Measurements from ENCODE around the gene FXYD3. TPM values are rescaled to one million over a fixed set of nuclear protein-coding genes. Genes with fewer than 3 reads are reported as not detected.

FXYD3 gene
- total and polyA plus RNA-seq, 2 experiments from 2014 or later = 0.81 TPM; not detected in 1

GRCh38 chr19:35079826-35080225, 35.8 kb upstream of the FXYD3 start:
- no peaks in the 10 kb centered on the region for H3K9me2 ChIP-seq (ENCODE audit: insufficient read depth)
- peaks cover 4% of the 10 kb centered on the region for H3K9me3 Mint-ChIP-seq
- H3K27ac Mint-ChIP-seq = no peak overlapping the region
- H3K4me3 ChIP-seq = no peak overlapping the region
- H3K36me3 ChIP-seq (ENCODE audit: insufficient read depth) = no peaks in the 10 kb centered on the region; the same call in 1 of the 2 replicates
- DNase-seq (ENCODE audit: low spot score) (no peak), ATAC-seq (no peak)
- no peaks in the 10 kb centered on the region for H3K27me3 ChIP-seq (ENCODE audit: insufficient read depth)
- no peaks in the 10 kb centered on the region for H3K79me2 ChIP-seq (replicated peaks; ENCODE audit: insufficient read depth)
- no peak overlapping the region for H2AFZ ChIP-seq
- no peaks in the 10 kb centered on the region for H3F3A ChIP-seq (replicated peaks; ENCODE audit: low read depth)
- H3K27me3 Mint-ChIP-seq (ENCODE audit: insufficient read depth, low read depth, poor library complexity) = peaks cover 21% of the 10 kb centered on the region
- peaks cover 3% of the 10 kb centered on the region; the same call in 2 of the 3 replicates for H3K36me3 Mint-ChIP-seq (ENCODE audit: low read depth)
- H3K4me2 ChIP-seq = no peak overlapping the region
- no peak overlapping the region for H3K27ac ChIP-seq (ENCODE audit: low read depth)
- peaks cover 5% of the 10 kb centered on the region; the same call in 2 of the 3 replicates for H3K4me1 Mint-ChIP-seq
- H3K4me1 ChIP-seq (ENCODE audit: insufficient read depth) = no peaks in the 10 kb centered on the region
- H3K4me3 Mint-ChIP-seq = no peak overlapping the region
- TF ChIP-seq CREB1 (CRISPR knock-in tag; IDR thresholded peaks at IDR 0.05; ENCODE audit: low read depth) (no peak), EZH2 (IDR thresholded peaks at IDR 0.05; ENCODE audit: low read depth, unreplicated experiment) (no peak), ZNF462 (CRISPR knock-in tag; IDR thresholded peaks at IDR 0.05) (no peak), STAT1 (IDR thresholded peaks at IDR 0.05; ENCODE audit: unreplicated experiment) (no peak), EZH2phosphoT487 (IDR thresholded peaks at IDR 0.05; ENCODE audit: unreplicated experiment) (no peak), ETS1 (IDR thresholded peaks at IDR 0.05) (no peak), POLR2AphosphoS5 (IDR thresholded peaks at IDR 0.05; ENCODE audit: low read depth) (no peak), CTCF (conservative IDR thresholded peaks at IDR 0.05; ENCODE audit: low read depth in 2 of 2) (no peak), ZNF114 (CRISPR knock-in tag; IDR thresholded peaks at IDR 0.05) (no peak)
- TF ChIP-seq, protein P1, sequence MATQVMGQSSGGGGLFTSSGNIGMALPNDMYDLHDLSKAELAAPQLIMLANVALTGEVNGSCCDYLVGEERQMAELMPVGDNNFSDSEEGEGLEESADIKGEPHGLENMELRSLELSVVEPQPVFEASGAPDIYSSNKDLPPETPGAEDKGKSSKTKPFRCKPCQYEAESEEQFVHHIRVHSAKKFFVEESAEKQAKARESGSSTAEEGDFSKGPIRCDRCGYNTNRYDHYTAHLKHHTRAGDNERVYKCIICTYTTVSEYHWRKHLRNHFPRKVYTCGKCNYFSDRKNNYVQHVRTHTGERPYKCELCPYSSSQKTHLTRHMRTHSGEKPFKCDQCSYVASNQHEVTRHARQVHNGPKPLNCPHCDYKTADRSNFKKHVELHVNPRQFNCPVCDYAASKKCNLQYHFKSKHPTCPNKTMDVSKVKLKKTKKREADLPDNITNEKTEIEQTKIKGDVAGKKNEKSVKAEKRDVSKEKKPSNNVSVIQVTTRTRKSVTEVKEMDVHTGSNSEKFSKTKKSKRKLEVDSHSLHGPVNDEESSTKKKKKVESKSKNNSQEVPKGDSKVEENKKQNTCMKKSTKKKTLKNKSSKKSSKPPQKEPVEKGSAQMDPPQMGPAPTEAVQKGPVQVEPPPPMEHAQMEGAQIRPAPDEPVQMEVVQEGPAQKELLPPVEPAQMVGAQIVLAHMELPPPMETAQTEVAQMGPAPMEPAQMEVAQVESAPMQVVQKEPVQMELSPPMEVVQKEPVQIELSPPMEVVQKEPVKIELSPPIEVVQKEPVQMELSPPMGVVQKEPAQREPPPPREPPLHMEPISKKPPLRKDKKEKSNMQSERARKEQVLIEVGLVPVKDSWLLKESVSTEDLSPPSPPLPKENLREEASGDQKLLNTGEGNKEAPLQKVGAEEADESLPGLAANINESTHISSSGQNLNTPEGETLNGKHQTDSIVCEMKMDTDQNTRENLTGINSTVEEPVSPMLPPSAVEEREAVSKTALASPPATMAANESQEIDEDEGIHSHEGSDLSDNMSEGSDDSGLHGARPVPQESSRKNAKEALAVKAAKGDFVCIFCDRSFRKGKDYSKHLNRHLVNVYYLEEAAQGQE (IDR thresholded peaks at IDR 0.05; ENCODE audit: unreplicated experiment) = no peak
- H4K20me1 ChIP-seq (replicated peaks; ENCODE audit: insufficient read depth) = no peaks in the 10 kb centered on the region

Data from GM23338 (cell line).